ENCODE measurements around the gene FBXW2. TPM values are rescaled to one million over a fixed set of nuclear protein-coding genes. Genes with fewer than 3 reads are reported as not detected.

FBXW2 gene
- total RNA-seq, 2 donors from 2014 or later, result 22.2 to 31.5 TPM

DNA sequence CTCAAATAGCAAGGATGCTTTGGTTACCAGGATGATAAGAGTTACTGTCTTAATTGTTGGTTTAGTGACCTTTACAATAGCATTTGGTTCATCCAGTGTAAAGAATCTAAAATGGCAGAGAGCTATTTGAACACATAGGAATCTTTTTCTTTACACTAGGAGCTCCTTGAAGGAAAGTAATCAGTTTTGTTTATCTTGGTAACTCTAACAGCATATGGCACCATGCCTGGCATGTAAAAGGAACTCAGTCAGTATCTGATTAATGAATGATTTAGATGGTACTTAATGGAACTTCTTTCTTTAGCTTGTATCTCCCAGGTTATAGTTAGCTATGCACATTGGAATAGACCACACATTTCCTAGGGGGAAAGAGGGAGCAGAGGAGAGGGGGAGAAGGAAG lies 39.6 kb upstream of the FBXW2 start:
- TF ChIP-seq, protein P1, sequence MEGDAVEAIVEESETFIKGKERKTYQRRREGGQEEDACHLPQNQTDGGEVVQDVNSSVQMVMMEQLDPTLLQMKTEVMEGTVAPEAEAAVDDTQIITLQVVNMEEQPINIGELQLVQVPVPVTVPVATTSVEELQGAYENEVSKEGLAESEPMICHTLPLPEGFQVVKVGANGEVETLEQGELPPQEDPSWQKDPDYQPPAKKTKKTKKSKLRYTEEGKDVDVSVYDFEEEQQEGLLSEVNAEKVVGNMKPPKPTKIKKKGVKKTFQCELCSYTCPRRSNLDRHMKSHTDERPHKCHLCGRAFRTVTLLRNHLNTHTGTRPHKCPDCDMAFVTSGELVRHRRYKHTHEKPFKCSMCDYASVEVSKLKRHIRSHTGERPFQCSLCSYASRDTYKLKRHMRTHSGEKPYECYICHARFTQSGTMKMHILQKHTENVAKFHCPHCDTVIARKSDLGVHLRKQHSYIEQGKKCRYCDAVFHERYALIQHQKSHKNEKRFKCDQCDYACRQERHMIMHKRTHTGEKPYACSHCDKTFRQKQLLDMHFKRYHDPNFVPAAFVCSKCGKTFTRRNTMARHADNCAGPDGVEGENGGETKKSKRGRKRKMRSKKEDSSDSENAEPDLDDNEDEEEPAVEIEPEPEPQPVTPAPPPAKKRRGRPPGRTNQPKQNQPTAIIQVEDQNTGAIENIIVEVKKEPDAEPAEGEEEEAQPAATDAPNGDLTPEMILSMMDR (IDR thresholded peaks at IDR 0.05), result no peak
- Histone ChIP-seq H3K27me3 (no peaks in the 10 kb centered on the region), H3K4me1 (no peaks in the 10 kb centered on the region), H3K27ac (no peak overlapping the region), H3K9me3 (no peaks in the 10 kb centered on the region), H3K36me3 (peaks cover 41% of the 10 kb centered on the region), H3K4me3 (no peak overlapping the region)
- DNase-seq (ENCODE audit: low spot score), result no peak

DNA sequence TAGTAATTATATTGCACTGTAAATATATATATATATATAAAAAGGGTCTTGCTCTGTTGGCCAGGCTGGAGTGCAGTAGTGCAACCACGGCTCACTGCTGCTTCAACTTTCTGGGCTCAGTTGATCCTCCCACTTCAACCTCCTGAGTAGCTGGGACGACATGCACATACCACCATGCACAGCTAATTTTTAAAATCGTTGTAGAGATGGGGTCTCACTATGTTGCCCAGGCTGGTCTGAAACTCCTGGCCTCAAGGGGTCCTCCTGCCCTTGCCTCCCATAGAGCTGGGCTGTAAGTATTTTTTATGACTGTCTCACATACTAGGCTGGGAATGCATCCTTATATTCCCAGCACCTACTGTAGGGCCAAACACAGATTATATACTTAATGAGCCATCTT lies 37.6 kb upstream of the FBXW2 start:
- Histone ChIP-seq H3K36me3 (peaks cover 51% of the 10 kb centered on the region), H3K27me3 (no peaks in the 10 kb centered on the region), H3K9me3 (no peaks in the 10 kb centered on the region), H3K4me1 (no peaks in the 10 kb centered on the region), H3K27ac (no peak overlapping the region), H3K4me3 (no peak overlapping the region)
- no peak for DNase-seq (ENCODE audit: low spot score)
- TF ChIP-seq, protein P1 (IDR thresholded peaks at IDR 0.05), result no peak

DNA sequence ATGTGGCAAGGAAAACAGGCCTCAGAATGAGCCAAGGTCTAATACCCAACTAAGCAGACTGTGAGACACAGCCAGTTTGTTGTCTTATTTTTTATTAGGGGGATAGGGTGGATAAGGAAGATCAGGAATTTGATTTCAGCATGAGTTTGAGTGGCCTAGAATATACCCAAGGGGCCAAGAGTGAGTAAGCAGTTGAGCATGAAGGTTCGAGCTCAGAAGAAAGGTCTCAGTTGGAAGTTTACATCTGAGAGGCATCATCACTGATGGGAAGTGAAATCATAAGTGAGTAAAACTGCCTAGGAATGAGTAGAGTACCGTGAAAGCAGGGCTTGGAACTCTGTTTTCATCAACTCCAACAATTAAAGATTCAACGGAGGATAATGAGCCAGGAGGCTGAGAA lies 36.9 kb upstream of the FBXW2 start:
- Histone ChIP-seq H3K27ac (no peak overlapping the region), H3K9me3 (no peaks in the 10 kb centered on the region), H3K4me3 (no peak overlapping the region), H3K36me3 (peaks cover 51% of the 10 kb centered on the region), H3K27me3 (no peaks in the 10 kb centered on the region), H3K4me1 (no peaks in the 10 kb centered on the region)
- TF ChIP-seq, protein P1 (IDR thresholded peaks at IDR 0.05), result no peak
- DNase-seq (ENCODE audit: low spot score), result no peak

DNA sequence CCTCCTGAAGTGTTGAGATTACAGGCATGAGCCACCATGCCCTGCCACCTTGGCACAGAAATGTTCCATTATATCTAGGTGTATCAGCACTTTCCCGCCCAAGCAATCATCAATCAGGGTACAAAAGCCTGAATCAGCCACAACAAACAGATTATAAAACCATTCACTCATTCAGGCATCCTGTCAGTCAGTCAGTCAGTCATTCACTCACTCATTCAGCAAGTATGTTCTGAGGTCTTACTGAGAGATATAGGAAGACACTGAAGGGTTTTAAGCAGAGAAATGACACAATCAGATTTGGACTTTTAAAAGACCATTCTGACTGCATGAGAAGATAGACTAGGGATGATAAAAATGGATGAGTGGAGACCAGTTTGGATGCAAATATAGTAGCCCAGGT lies 36.4 kb upstream of the FBXW2 start:
- Histone ChIP-seq H3K27ac (no peak overlapping the region), H3K36me3 (peaks cover 53% of the 10 kb centered on the region), H3K4me1 (no peaks in the 10 kb centered on the region), H3K27me3 (no peaks in the 10 kb centered on the region), H3K4me3 (no peak overlapping the region), H3K9me3 (no peaks in the 10 kb centered on the region)
- TF ChIP-seq, protein P1 (IDR thresholded peaks at IDR 0.05), result no peak
- DNase-seq (ENCODE audit: low spot score), result no peak

DNA sequence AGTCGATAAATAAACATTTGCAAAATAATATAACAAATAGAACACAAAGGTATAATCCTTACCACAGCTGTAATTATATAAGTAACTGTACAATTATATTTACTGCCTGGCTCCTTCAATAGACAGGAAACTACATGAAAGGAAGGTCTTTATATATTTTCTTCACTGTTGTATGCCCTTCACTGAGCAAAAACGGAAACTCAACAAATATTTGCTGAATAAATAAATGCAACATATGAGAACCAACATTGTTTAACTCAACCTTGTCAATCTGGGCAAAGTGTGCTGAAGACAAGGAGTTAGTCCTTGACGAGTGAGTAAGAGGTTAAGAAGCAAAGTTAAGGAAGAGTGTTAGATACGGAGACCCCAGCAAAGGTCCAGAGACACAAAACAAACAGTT lies 26.9 kb upstream of the FBXW2 start:
- TF ChIP-seq, protein P1 (IDR thresholded peaks at IDR 0.05), result no peak
- Histone ChIP-seq H3K27me3 (no peaks in the 10 kb centered on the region), H3K4me3 (no peak overlapping the region), H3K27ac (no peak overlapping the region), H3K36me3 (peaks cover 67% of the 10 kb centered on the region), H3K9me3 (no peaks in the 10 kb centered on the region), H3K4me1 (no peaks in the 10 kb centered on the region)
- DNase-seq (ENCODE audit: low spot score), result no peak

DNA sequence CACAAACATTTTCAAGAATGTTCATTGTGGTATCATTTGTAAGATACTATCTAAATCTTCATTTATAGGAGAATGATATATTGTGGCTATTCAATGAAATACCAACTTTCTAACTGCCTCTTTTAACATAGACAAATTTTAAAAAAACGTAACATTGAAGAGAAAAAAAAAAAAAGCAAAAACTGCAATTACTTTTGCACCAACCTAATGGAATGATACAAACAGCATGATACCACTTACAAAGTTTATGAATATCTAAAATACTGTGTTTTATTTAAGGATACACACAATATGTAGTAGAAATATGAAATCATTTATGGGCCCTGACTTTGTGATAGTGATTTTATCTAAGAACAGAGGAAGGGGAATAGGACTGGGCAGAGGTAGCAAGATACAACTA lies 25.4 kb upstream of the FBXW2 start:
- Histone ChIP-seq H3K4me1 (no peaks in the 10 kb centered on the region), H3K9me3 (no peaks in the 10 kb centered on the region), H3K4me3 (no peak overlapping the region), H3K36me3 (peaks cover 57% of the 10 kb centered on the region), H3K27me3 (no peaks in the 10 kb centered on the region), H3K27ac (no peak overlapping the region)
- DNase-seq (ENCODE audit: low spot score), result no peak
- TF ChIP-seq, protein P1 (IDR thresholded peaks at IDR 0.05), result no peak

Data from right atrium auricular region (tissue), 2 donors.